DMS114 treated with DMSO at 0.1 percent for 48 hours (cell line): ENCODE data around the gene TTC39A.

ENCODE experiments used
- DNase-seq: peaks from one replicate; lab custom pipeline; 2025; ENCODE audit not compliant: unreplicated experiment; lab: John Stamatoyannopoulos, UW

The TTC39A gene

DNA sequence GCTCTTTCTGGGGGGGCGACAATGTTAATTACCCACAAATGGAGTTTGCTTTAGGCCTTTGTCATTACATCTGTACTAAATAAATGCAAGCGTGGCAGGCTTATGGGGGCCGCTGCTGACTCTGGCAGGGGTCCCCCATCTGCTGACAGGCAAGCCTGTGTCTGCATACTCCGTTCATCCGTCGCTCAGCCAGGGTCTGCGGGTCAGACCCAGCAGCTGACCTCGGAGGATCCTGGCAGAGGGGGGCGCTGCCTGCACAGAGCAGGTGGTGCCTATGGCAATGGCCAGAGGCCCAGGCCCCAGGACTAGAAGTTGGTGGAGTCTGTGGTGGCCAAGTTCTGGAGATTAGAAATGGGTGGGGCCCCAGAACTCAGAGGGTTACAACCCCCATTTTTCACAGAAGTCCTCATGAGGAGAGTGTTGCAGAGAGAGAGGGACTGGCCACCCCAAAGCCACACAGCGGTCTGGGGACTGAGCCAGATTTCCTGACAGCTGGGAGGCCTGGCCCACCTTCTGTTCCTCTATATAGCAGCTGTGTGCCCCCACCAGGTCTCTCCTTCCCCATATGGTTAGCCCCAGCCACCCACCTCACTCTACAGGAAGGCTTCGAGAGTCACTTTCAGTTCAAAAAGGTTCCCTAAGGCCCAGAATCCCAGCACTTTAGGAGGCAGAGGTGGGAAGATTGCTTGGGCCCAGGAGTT is 31.0 kb downstream of the TTC39A start:
- DNase-seq, result no peak

DNA sequence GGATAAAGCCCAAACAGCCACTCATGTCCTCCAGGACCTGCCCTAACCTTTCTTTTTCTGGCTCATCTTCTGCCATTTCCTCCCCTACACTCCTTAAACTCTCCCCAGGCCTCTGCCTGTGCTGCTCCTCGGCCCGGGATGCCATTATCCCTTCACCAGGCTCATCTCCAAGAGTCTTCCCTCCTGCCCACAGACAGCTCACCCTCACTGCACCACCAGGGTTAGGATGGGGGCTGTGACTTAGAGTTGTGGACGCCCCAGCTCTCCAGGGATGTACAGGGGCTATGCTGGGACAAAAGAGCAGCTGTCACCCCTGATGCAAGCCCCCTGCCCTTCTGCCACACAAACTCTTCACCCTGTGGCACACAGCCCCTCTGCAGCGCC is 32.0 kb downstream of the TTC39A start:
- DNase-seq, result no peak

DNA sequence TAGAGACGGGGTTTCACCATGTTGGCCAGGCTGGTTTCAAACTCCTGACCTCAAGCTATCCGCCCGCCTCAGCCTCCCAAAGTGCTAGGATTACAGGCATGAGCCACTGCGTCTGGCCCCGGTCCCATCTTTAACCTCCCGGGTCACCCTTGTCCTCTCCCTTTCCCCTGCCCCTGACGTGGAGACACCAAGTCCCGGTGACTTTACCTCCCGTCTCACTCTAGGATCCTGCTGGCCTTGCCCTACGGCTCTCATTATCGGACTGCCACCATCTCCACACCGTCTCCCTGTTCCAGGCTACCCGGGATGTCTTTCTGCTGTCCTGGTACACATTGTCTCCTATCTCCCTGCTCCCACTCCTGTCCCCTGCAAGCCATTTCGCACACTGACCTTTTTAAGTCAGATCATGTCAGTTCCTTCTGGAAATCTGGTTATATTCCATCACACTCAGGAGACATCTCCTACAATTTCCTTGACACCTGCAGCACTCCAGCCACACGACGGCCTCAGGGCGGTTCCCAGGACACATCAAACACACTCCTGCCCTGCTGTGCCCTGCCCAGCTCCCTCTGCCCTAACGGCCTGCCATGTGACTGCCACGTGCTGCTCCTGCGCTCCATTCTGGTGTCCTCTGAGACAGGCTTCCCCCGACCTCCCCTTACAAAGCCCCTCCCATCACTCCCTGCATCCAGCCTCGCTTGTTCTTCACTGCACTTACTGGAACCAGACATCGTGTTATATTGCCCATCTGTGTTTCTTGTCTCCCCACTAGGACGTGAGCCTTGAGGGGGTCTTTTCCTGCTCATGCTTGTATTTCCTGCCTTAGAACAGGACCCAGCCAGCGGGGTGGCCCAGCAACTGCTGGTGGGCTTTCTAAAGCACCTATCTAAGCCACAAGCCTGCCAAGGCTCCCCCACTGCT is 32.7 kb downstream of the TTC39A start:
- DNase-seq, result no peak

DNA sequence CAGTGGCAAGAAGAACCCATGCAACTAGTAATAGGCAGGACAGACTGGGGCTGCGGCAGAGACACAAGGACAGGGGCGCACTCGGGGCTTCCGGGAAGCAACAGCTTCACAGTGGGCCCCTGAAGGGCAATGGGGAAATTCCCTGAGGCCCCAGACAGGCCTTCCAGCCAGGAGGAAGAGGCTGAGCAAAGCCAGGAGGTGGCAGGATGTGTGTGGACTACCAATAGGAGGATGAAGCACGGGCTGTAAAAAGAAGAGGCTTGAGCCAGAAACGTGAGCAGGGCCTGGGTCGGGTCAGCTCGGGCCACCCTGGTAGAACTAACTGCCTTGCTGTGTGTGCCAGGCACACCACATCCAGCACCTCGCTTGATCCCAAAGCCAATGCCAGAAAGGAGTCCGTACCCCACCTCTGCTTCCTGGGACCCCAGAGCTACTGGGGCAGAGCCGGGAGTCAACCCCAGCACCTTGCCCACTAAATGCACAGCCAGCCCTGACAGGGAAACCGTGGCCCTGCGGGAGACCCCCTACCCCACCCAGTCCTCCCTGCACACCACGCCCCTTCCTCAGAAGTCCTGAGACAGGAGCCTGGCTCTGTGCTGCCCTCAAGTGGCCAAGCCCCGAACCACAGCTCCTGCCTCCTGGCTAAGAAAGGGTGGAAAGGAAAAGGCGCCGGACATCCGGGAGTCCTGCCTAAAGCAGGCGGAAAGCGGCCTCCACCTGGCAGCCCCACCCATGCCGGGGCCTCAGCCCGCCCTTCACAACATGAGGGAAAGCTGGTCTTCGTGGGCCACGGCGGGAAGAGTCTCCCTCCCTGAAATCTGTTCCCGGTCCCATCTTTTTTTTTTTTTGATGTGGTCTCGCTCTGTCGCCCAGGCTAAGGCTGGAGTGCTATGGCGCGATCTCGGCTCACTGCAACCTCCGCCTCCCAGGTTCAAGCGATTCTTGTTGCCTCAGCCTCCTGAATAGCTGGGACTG is 33.7 kb downstream of the TTC39A start:
- DNase-seq, result peak; percentile 71

DNA sequence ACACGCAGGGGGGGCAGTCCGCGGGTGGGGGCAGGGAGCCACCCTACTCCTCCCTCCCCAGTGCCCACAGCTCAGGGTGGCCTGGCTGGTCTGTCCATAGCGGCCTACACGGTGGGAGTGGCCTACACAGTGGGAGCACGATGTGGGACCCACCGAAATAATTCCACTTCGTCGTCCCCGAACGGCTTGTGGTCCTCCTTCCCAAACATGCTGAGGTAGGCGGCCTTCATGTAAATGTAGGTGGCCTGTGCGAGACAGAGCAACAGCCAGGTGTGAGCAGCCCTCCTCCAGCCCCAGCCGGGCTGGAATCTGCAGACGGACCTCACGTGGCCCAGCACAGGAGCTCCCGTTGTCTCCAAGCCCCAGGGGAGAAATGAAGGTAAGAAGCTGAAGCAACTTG is 34.4 kb downstream of the TTC39A start:
- DNase-seq, result no peak

GRCh38 chr1:51294566-51295184 is 35.7 kb downstream of the TTC39A start:
- DNase-seq, result no peak

DNA sequence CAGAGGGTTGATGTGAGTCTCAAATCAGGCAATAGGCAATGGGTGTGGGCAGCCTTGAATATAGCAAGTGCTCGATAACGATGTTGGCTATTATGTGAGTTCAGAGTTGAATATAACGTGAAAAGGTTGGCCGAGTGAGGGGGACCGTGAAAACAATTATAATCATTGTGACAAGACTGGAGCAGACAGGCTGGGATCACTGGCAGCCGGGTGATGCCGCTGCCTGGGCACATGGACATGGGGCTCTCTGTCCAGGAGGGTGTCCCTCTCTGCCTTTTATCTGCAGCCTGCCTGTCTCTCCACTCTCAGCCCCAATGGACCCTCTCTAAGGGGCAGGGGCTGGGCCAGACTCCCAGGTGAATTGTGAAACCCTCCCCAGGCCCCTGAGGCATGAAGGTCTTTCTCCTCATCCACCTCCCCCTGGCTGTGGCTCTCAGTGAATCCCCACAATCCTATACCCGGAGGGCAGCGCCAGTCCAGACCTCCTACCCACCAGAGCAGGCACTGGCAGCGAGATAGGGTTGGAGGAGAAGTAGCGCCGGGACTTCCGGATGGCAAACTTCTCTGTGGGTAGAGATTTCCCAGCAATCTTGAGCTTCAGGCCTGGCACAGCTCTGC is 36.4 kb downstream of the TTC39A start:
- DNase-seq, result no peak

- DNase-seq, result no peak
These were observed 39.9 kb downstream of the TTC39A start for GRCh38 chr1:51290489-51290847.

DNA sequence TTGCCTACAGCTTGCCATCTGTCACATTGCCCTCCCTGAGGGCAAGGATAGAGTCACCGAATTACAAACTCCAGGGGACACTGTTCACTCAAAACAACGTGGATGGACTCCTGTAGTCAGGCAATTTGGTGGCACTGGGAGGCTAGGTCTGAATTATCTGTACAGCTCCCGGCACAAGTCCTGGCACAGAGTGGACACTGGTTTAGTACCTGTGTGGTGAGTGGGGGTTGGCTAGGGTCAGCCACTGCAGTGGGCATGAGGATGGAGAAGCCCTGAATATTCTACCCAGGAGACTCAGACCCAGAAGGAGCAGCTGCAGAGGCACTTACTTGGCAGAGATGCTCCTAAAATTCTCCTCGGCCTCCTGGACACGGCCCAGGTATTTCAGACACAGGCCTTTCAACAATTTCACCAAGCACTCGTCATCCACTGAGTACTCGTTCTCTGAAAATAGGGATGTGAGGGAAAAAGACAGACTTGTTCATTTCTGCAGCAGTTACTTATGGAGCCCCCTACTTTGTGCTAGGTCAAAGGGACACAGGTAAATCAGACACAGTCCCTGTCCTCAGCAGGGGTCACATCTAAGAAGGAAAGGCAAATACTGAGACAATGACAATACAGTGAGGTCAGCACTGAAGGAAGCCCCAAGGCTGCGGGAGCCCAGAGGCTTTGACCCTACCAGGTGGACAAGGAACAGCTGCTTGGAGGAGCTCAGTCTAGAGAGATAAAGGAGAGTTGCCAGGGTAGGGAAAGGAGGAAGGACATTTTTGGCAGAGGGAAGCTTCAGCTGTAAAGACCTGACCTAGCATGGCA is 40.5 kb downstream of the TTC39A start:
- DNase-seq, result no peak

GRCh38 chr1:51288578-51288977 is 41.8 kb downstream of the TTC39A start:
- no peak for DNase-seq

DNA sequence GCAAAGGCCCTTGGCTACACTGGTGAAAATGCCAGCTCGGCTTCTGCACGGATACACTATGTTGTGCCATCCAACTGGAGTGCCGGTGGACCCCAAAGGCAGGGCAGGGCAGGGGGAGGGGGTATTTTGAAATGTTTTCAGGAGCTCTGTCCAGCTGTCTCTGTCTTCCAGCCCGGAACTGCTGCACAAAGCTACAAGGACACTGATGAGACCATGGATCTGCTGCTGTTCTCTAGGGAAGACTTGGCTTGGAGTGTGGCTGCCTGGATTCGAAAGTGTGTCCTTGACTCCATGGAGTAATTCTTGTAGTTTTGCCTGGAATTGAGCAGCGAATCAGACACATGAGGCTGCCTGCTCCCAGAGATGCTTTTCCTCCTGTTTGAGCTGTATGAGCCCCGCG is 42.4 kb downstream of the TTC39A start:
- no peak for DNase-seq

DNA sequence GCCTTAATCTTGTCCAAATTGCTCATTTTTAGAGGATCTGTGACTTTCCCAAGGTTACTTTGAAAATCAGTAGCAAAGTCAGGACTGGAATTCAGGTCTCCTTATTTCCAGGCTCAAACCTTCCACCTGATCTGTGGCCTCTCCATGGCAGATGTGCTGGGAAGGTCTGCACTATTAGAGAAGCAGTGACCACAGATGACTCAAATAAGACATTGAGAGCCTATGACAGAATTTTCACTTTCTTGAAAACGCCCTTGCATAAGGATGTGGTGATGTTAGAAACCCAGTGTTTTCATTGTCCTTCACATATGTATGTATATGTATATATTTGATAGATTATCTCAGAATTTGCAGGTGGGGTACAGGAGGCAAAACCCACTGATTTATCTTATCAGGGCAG is 45.3 kb downstream of the TTC39A start:
- no peak for DNase-seq

GRCh38 chr1:51284487-51284954 is 45.8 kb downstream of the TTC39A start:
- no peak for DNase-seq

DNA sequence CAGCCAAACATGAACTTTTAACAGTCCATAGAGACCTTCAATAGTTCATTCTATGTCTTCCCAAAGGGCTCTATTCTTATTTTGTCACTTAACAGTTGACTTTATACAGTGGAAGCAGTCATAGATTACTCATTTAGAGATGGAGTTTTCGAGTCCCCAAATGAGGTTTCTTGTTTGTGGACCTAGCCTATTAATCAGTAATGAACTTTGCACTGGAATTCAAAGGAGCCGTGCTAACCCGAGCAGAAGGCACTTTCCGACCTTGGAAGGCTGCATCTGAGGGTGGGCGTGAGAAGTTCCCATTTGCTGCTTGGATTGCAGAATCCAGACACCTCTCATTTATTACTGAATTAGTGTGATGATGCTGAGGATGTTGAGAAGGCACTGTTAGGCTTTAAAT is 46.4 kb downstream of the TTC39A start:
- no peak for DNase-seq

DNA sequence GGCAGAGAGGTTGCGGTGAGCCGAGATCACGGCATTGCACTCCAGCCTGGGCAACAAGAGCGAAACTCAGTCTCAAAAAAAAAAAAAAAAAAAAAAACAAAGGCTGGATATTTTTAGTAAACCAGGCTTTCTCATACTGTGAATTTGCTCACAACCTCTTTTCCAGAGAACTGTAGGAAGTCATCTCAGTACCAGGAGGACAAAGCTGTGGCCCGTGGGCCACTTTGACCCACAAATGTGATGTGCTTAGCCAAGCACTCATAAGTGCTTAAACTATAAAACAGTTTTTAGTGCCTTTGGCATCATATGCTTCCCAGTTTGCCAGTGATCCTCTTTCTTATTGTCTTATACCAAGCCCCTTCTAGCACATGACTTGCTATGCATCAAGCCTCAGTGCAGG is 47.8 kb downstream of the TTC39A start:
- DNase-seq, result no peak

GRCh38 chr1:51281807-51282206 is 48.6 kb downstream of the TTC39A start:
- no peak for DNase-seq

DNA sequence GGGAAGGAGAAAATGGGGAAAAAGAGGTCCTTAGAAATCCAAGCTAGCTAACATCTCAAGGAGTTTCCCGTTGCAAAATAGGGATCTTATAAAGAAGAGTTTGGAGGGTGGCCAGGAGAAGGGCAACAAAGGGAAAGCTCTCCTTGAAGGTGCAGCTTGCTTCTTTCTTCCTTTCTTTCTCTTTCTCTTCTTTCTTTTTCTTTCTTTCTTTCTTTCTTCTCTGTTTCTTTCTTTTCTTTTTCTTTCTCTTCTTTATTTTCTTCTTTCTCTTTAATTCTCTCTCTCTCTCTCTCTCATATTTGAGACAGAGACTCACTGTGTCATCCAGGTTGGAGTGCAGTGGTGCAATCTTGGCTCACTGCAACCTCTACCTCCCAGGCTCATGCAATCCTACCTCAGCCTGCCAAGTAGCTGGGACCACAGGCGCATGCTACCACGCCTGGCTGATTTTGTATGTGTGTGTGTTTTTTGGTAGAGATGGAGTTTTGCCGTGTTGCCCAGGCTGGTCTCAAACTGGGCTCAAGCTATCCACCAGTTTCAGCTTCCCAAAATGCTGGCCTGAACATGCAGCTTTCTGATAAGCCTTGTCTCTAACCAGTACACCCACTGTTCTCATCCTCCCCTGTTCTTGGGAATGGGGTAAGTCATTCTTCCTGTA is 49.9 kb downstream of the TTC39A start:
- DNase-seq, result no peak

DNA sequence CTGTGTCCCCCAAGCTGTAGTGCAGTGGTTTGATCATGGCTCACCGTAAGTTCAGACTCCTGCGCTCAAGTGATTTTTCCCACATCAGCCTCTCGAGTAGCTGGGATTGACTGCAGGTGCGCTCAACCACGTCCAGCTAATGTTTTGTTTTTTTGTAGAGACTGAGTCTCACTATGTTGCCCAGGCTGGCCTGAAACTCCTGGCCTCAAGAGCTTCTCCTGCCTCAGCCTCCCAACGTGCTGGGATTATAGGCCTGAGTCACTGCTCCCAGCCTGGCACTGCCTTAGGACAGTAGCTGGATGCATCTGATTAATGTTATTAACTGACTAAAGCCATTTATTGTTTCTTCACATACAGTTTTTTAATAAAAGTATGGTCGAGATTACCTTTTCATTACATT is 54.1 kb downstream of the TTC39A start:
- no peak for DNase-seq

DNA sequence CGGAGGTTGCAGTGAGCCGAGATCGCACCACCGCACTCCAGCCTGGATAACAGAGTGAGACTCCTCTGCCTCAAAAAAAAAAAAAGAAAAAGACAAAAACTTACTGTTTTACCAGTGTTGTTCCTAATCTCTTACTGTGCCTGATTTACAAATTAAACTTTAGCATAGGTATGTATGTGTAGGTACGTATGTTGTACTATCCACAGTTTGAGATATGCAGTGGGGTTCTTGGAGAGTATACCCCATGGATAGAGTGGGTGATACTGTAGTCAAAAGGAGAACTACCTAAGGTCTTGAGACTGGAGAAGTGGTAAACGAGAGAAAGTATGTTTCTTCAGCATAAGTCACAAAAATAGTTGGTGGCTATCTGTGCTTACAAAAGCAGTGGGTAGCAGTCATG is 55.7 kb downstream of the TTC39A start:
- no peak for DNase-seq
